Measurements from ENCODE around the gene FGF9. TPM values are rescaled to one million over a fixed set of nuclear protein-coding genes. Genes with fewer than 3 reads are reported as not detected.

FGF9 gene
- total and polyA plus RNA-seq, 2 of the 8 experiments (the other 6 are each of a cell fraction or from before 2014, with no cell fraction given): 0.02 TPM; not detected in 1

- no peak overlapping the region for H3K18ac ChIP-seq (ENCODE audit: extremely low read depth, low read length)
- POLR2A ChIA-PET (ENCODE audit: partially characterized antibody): no interaction called here
Measured at GRCh38 chr13:21730186-21730880, 59.5 kb downstream of the FGF9 start.

More at GRCh38 chr13:21730186-21730880, 59.5 kb downstream of the FGF9 start:
- peaks cover 3 to 5% of the 10 kb centered on the region in 2 experiments; a peak in 1 of 4 replicates for H3K9me3 ChIP-seq (ENCODE audit: insufficient read depth in 2 of 2, low read depth in 1 of 2, low read length in 1 of 2)
- H2BK15ac ChIP-seq (ENCODE audit: low read length): no peak overlapping the region
- no peak overlapping the region for H4K5ac ChIP-seq (ENCODE audit: insufficient read length, low read depth, low read length)
- no peaks in the 10 kb centered on the region for H3K79me1 ChIP-seq (ENCODE audit: low read depth, low read length)
- no peak overlapping the region for H2BK12ac ChIP-seq (ENCODE audit: low read depth, low read length)
- no peak overlapping the region for H3K27ac ChIP-seq (ENCODE audit: low read depth, low read length)
- no peak overlapping the region for H3K4me3 ChIP-seq (ENCODE audit: extremely low read depth in 1 of 4, insufficient read depth in 2 of 4, low read depth in 3 of 4, low read length in 4 of 4)
- no peak overlapping the region for H2AK5ac ChIP-seq (ENCODE audit: low read depth, low read length)
- no peak for TF ChIP-seq GABPA (IDR thresholded peaks at IDR 0.05; ENCODE audit: borderline replicate concordance, insufficient read depth, low read length)
- no peak for TF ChIP-seq HDAC2 (IDR thresholded peaks at IDR 0.05; ENCODE audit: borderline replicate concordance in 1 of 2, low read depth in 2 of 2, low read length in 2 of 2)
- TF ChIP-seq ZNF274 (IDR thresholded peaks at IDR 0.05; ENCODE audit: borderline replicate concordance, extremely low read depth, low read length): no peak
- no peak for TF ChIP-seq SP1 (IDR thresholded peaks at IDR 0.05; ENCODE audit: low read depth, low read length)
- peaks cover 4% of the 10 kb centered on the region; the same call in 1 of the 2 replicates for H3K23me2 ChIP-seq (ENCODE audit: low read depth, low read length)
- H2BK120ac ChIP-seq (replicated peaks; ENCODE audit: low read depth, low read length): no peak overlapping the region
- H2AFZ ChIP-seq (ENCODE audit: low read length): no peak overlapping the region
- DNase-seq (ENCODE audit: low read depth in 1 of 2, low spot score in 2 of 2) (no peak), FAIRE-seq (no peak)
- H3K9ac ChIP-seq (replicated peaks in 1 of 4; ENCODE audit: extremely low read depth in 1 of 4, low read depth in 3 of 4, low read length in 3 of 4): no peak overlapping the region
- no peak overlapping the region for H2BK20ac ChIP-seq (ENCODE audit: low read length)
- H3K4ac ChIP-seq (replicated peaks; ENCODE audit: insufficient read length, low read depth, low read length): no peak overlapping the region
- no peak overlapping the region for H3K23ac ChIP-seq (ENCODE audit: insufficient read length)
- H3K14ac ChIP-seq (ENCODE audit: insufficient read length): no peak overlapping the region
- no peaks in the 10 kb centered on the region for H3K79me2 ChIP-seq (ENCODE audit: control insufficient read depth in 1 of 2, insufficient read depth in 2 of 2, low read length in 2 of 2)
- no peaks in the 10 kb centered on the region for H3K36me3 ChIP-seq (ENCODE audit: control insufficient read depth in 2 of 4, insufficient read depth in 4 of 4, low read length in 3 of 4)
- peaks cover 0 to 5% (median 0%) of the 10 kb centered on the region in 4 experiments; a peak in 2 of 7 replicates for H3K4me1 ChIP-seq (replicated peaks in 1 of 4; ENCODE audit: control insufficient read depth in 3 of 4, insufficient read depth in 4 of 4, low read length in 3 of 4)
- no peak overlapping the region for H4K91ac ChIP-seq (replicated peaks; ENCODE audit: insufficient read length, low read length)
- no peak overlapping the region for H3K56ac ChIP-seq (replicated peaks; ENCODE audit: insufficient read length, low read depth, low read length)
- no peak overlapping the region for H3K4me2 ChIP-seq (ENCODE audit: insufficient read depth in 1 of 2, low read depth in 2 of 2, low read length in 2 of 2)
- CTCF ChIA-PET (ENCODE audit: partially characterized antibody): no interaction called here
- WGBS, 2 experiments (ENCODE audit: extremely low coverage in 1 of 2, insufficient coverage in 1 of 2, insufficient read length in 1 of 2, insufficient replicate concordance in 2 of 2, low coverage in 1 of 2, low lambda C conversion rate in 2 of 2, missing lambda C conversion rate in 1 of 2): 93% methylated on average over 9 of the region's 9 CpGs; no CpG with 5 or more reads in 1 of the 2 experiments
- no peaks in the 10 kb centered on the region for H4K20me1 ChIP-seq (replicated peaks in 1 of 2; ENCODE audit: control insufficient read depth in 1 of 2, insufficient read depth in 2 of 2, low read length in 2 of 2)
- H3K27me3 ChIP-seq (replicated peaks in 1 of 4; ENCODE audit: control insufficient read depth in 3 of 4, extremely low read depth in 1 of 4, insufficient read depth in 3 of 4, low read length in 3 of 4): no peaks in the 10 kb centered on the region
- H4K8ac ChIP-seq (ENCODE audit: extremely low read depth, insufficient read depth, low read length): no peak overlapping the region
- H2BK5ac ChIP-seq (ENCODE audit: low read depth, low read length): no peak overlapping the region

Data from H1 (cell line).